ENCODE measurements around the gene SNTN.
"Not testable (repeated sequence)": the region's sequence is repeated elsewhere in the genome, so short reads cannot be mapped to it uniquely, and the experiment has no call there.

The SNTN gene

DNA sequence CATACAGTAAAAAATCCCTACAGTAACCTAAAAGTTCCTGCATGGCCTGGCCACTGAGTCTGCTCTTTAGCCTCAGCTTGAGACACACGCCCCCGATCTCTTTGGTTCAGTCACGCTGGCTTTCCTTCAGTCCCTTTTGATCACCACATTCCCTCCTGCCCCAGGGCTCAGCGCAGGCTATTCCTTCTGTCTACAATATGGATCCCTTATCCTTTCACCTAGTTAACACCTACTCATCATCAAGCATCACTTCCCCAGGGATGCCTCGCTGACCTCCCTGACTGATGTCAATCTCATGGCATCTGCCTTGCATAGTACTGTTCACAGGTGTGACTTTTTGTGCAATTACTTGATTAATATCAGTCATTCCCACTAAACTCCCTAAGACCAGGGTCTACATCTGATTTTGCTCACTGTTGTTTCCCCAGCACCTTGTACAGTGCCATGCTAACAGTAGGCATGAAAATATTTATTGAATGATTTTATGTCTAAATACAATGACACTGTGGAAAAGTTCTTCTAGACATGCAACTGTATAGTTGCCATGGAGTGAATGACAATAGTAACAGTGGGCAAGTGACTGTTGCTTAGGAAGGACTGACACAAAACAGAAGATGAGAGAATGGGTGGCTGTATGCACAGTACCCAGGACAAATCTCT lies at the start of gene SNTN:
TSS of gene SNTN (plus strand) at position 610 of the 660 bp plus-strand sequence. CDS start at position 623, 13 bp downstream.
- DNase-seq (ENCODE audit: low read depth), result no peak

DNA sequence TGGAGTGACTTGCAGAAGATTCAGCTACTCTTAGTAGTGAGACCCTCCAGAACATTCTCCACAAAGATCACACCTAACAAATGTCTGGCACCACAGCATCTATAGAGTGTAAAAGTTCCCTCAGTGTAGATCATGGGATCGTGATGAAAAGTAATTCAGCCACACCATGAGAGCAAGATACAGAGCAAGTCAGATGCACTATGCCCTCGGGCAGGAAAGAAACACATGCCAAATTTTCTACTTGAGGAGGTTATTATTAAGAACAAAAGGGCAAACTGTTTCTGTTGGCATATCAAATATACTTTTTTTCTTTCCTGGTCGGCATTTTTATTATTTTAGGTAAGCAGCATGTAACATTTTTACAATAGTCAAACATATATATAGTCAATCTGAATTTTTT lies 44.8 kb upstream of the SNTN start:
- no peak for DNase-seq (ENCODE audit: low read depth)

DNA sequence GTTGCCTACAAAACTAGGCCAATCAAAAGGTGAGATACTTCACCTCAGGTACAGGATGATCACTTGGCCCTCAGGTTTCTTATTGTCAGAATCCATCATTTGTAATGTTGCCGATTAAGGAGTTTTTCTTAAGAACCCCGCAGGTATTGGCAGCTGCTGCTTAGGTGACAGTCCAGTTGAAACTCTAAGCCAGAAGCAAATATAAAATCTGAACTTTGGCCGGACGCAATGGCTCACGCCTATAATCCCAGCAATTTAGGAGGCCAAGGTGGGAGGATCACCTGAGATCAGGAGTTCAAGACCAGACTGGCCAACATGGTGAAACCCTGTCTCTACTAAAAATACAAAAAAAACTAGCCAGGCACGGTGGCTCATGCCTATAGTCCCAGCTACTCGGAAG lies 43.1 kb upstream of the SNTN start:
- DNase-seq (ENCODE audit: low read depth), result no peak

DNA sequence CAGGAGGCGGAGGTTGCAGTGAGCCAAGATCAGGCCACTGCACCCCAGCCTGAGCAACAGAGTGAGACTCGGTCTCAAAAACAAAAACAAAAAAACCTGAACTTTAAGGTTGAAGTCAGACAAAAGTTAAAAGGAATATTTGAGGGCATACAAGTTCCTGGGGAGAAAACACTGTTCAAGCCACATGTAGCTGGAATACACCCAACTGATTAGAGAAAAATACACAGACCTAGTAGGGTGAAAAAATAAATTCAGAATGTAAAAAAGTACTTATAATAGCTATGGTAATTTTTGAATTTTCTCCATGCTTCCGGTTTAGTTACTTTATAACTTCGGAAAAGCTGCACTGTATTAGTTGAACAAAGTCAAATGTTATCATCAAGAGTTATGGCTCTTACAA lies 42.6 kb upstream of the SNTN start:
- DNase-seq (ENCODE audit: low read depth), result no peak

DNA sequence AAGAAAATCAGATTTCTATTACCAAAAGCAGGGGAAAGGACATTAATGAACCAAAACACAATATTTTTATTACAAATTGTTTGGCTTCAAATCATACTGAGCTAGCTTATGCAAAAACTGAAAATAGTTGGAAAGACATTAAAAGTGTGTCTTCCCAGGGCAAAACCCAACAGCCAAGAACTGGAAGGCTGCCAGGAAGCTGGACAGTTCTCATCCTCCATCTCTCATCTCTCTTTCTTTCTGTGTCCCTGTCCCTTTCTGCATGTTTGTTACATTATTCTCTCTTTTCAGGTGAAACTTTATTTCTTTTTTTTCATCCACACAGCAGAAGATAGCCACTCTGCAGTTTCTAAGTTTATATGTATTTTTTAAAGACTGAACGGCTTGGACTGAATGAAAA lies 41.1 kb upstream of the SNTN start:
- DNase-seq (ENCODE audit: low read depth), result no peak

DNA sequence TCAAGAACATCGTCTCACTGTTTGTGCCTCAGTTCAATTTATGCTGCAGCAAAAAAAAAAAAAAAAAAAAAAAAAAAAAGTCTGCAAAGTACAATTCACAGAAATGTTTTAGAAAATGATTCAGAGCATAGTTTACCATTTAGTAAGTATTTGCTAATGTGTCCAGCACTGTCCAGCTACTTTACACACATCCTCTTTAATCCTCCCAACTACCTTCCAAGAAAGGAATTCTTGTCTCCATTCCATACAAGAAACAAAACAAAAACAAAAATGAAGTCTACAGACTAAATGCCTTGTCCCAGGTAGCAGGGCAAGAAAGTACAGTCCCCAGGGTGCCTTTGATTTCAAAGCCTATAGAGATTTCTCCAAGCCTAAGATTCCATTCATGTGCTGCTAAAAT lies 38.9 kb upstream of the SNTN start:
- no peak for DNase-seq (ENCODE audit: low read depth)

DNA sequence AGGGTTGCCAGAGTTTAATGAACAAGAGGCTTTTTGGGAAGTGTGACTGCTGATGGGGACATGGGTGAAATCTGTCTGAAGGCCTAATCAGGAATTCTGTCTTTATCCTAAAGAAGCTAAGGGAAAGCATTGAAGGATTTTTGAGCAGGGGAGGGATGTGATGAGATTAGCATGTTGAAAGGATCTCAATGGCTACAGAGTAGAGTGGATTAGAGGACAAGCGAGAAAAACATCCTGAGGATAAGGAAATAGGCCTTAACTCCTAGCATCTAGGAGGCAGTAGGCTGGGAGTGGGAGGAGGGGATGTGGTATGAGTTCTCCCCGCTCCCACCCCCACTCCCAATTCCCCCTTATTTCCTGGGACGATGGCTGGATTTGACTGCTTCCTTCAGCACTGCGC lies 35.1 kb upstream of the SNTN start:
- no peak for DNase-seq (ENCODE audit: low read depth)

DNA sequence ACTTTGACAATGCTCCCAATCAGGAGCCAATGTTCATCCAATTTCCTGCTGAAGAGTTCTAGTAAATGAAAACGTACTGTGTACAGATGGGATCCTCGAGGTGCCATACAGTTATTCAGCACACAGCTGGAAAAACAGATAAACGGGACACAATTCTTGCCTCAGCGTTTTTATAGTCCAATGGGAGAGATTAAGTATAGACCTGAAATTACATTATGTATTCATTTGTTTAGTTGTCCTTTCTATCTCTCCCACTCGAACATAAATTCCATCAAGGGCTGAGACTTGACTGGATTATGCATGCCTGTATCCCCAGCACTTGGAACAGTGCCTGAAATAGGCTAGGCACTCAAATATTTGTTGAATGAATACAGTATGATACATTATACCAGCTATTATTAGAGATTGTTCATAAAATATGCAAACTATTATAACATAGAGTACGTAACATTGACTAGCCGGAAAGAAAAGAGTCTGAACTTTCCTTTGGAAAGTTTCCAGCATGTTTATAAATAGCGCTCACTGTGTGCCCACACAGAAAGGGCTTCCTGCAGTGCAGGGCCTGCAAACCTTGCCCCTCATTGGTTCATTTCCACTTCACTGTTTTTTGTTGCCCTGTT lies 27.4 kb upstream of the SNTN start:
- DNase-seq (ENCODE audit: low read depth), result no peak

DNA sequence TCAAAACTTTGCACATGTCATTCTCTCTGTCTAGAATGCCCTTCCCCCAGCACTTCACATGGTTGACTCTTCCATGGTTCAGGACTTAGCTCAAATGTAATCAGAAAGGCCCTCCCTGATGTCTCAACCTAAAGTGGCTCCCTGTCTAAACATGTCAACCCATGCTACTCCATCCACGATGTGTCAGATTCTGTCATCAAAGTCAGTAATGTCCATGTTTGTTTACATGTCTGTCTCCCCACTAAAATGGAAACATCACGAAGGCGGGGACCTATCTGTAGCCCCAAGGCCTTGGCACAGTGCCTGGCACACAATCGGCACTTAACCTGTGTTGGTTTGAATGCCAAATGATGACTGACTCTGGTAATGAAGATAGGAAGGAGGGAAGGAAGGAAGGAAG lies 20.8 kb upstream of the SNTN start:
- DNase-seq (ENCODE audit: low read depth), result no peak

DNA sequence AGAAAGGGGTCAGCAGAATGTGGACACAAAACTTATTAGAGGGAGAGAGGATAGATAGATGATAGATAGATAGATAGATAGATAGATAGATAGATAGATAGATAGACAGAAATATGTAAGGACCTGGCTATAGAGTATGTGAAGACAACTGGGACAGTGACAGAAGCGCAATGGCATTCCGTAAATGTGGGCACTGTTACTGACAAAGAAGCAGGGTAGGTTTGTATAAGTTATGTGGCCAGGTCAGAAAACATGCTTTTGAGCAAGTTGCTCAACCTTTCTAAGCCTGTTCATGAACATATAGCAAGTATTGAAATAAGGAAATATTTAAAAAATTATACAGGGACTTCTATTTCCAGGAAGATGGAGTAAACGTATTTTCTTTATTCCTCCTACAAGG lies 17.3 kb upstream of the SNTN start:
- no peak for DNase-seq (ENCODE audit: low read depth)

DNA sequence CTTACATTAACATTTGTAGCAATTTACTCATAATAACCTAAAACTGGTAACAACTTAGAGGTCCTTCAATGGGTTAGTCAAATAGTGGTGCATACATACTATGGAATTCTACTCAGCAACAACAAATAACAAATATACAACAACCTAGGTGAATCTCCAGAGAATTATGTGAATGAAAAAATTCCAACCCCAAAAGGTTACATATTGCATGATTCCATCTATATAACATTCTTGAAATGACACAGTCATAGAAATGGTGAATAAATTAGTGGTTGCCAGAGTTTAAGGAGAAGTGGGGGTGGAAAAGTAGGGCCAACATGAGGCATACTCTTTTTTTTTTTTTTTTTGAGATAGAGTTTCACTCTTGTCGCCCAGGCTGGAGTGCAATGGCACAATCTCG lies 12.7 kb upstream of the SNTN start:
- DNase-seq (ENCODE audit: low read depth), result no peak

DNA sequence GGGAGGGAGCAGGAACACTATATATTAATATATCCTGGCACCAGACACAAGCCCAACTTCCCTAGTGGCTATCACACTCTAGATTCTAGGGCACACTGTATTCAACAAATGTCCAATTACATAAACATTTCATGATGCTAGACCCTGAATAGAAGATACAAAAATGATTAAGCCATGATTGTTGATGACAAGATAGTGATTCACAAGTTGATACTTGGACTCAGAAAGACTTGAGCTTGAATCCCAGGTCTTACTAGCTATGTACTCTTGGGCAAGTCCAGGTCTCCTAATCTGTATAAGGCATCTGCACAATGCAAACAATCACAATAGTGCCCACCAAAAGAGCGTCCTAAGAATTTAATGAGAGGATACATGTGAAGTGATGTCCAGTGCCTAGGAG lies 10.0 kb upstream of the SNTN start:
- DNase-seq (ENCODE audit: low read depth), result no peak

DNA sequence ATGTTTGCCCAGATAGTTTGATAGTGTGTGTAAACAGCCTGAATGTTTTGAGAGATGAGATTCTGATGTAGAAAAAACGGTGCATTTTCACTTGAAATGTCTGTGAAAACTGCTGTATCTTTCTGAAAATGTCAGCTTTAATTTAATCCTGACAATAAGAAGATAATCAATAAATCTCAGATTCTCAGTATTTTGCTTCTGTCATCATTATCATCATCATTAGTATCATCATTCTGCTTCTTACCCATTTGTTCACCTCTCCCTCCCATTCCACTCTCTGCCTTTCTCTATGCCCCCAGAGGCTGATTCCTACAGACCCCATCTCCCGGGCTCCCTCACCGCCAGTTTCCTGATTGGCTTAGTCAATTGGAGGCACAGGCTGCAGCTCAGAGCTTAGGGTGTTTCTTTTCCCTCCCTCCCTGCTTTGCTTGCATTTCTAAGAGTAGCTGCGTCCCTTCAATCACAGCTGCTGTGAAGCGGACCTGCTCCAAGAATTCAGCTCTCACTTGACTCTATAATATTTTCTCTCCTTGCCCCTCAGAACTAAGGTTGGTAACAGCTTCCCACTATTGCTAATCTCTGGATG lies 8.2 kb upstream of the SNTN start:
- DNase-seq (ENCODE audit: low read depth), result no peak

DNA sequence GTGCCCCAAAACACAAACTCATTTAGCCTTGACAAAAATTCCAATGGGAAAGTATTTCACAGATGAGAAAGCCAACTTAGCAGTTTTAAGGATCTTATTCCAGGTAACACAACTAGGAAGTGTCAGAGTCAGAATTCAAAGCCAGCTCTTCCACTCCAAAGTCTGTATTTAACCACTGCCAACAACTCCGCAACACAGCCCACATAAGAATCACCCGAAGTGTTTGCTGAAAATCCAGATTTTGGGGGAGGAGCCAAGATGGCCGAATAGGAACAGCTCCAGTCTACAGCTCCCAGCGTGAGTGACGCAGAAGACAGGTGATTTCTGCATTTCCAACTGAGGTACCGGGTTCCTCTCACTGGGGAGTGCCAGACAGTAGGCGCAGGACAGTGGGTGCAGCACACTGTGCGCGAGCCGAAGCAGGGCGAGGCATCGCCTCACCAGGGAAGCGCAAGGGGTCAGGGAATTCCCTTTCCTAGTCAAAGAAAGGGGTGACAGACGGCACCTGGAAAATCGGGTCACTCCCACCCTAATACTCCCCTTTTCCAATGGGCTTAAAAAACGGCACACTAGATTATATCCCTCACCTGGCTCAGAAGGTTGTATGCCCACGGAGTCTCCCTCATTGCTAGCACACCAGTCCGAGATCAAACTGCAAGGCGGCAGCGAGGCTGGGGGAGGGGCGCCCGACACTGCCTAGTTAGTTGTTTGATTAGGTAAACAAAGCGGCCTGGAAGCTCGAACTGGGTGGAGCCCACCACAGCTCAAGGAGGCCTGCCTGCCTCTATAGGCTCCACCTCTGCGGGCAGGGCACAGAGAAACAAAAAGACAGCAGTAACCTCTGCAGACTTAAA lies 7.3 kb upstream of the SNTN start:
- DNase-seq (ENCODE audit: low read depth), result not testable (repeated sequence)

DNA sequence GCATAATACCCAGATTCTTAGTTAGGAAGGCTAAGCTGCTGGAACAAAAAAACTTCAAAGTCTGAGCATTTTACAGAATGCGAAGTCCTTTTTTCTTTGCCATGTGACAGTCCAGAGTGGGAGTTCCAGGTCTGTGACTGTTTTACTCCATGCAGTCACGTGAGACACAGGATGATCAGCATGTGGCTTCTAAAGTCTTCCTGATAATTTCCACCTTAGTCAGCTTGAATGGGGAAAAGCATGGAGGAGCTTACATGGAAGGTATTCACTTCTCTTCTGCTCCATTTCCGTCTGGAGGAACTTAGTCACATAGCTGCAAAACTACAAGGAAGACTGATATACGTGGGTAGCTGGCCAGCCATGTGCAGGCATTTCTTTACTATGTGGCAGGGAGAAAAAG lies 1.7 kb downstream of the SNTN start:
- no peak for DNase-seq (ENCODE audit: low read depth)

DNA sequence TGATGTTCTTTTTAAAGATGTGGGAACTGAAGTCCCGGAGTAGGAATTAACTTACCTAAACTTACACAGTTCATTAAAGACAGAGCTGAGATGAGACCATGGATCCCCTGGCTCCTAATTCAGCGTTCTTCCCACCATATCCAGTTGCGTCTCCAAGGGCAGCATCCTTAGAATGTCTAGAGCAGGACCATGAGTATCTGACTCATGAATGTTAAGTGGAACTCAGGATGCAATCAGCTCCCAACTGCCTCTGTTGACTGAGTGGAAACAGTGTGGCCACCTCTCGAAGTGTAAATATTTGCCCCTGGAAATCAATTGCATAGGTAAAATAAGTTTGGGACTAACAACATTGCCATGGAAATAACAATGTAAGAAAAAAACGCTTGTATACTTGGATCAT lies 2.5 kb downstream of the SNTN start:
- DNase-seq (ENCODE audit: low read depth), result no peak

DNA sequence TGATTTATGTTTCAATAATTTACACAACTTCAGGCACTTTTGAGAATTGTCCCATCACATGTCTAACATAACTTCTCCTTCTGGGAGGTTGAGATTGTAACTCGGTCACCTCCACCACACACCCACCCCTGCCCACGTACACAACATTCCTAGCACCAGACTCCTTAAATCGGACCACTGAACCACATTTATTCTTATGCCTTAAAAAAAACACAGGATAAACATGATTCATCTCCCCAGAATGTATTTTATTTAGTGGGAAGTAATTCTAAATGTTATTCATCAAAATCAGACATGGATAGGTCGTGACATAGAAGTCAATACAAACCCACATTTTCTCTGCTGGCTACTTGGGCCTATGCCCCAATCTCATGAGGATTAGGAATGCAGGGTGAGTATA lies 3.0 kb downstream of the SNTN start:
- no peak for DNase-seq (ENCODE audit: low read depth)

DNA sequence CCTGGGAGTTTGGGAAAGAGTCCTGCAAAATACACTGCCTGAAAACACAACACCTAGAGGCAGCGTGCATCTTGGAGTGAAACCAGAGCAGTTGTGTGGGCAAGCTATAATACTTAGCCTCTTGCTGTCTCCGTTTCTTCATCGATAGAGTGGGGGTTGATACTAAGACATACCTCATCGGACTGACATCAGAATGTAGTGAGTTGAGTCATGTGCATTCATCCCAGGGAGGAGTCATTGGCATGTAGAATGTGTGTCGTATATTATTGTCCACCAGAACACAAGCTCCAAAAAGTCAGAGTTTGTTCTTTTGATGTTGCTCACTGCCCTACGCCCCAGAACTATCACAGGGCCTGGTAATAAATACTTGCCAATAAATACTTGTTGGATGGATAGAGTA lies 4.3 kb downstream of the SNTN start:
- DNase-seq (ENCODE audit: low read depth), result no peak

DNA sequence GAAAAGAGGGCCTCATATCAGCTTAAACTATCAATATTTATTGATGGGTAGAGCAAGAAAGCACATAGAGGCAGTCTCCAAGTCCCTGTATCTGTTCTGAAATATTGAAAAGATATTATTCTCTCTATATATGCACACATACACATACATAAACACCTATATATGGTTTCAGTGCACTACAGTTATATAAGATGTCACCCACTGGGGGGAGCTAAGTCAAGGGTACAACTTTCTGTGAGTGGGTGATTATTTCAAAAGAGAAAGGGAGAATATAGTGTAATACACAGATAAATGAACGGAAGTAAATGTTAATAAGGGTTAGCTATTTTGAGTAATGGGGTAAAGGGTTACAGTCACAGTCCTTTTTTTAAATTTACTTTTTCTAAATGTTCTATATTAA lies 8.8 kb downstream of the SNTN start:
- DNase-seq (ENCODE audit: low read depth), result no peak

DNA sequence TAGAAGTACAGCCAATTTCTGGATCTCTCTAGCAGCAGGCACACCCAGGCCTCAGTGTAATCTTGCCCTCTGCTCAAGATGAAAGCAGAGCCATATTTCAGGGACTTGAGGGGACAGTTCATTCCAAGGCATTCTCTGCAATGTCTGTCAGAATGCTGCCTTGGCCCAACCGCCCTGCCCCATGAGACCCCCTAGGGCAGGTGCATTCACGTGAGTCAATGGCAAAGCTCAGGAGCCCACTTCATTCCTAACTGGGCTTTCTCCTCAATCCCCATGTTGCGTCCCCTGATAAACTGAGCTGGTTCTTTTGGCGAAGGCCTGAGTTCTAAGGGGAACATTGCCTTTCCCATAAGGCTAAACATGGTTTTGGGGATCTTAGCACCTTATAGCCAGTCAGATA lies 9.5 kb downstream of the SNTN start:
- DNase-seq (ENCODE audit: low read depth), result no peak

DNA sequence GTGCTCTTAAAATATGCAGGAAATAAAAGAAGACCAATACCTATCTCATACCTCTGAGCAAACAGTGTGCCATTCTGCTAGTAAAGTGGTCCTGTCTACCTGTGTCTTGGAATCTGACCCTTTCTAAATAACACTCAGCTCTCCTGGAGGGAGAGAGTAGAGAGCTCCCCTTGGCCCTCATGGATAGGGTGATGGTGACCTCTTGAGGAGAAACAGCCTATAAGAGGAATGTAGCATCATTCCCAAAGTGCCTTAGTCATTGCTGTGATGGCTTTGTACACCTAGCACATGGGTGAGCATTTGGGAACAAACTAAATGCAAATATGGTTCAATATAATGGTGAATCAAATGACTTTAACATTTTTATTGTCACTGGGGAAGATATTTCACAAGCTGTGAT lies 10.0 kb downstream of the SNTN start:
- DNase-seq (ENCODE audit: low read depth), result no peak

DNA sequence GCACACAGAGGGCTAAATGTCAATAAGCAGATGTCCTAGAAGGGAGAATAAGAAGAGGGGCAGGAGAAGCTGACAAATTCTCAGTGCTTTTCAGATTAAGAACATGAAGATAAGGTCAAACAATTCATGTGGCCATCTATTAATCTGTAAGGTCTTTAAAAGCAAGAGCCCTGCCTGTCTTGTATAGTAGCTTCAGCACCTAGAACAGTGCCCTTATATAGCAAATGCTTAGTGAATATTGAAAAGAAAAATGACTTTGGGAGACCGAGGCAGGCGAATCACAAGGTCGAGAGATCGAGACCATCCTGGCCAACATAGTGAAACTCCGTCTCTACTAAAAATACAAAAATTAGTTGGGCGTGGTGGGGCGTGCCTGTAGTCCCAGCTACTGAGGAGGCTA lies 18.1 kb downstream of the SNTN start:
- no peak for DNase-seq (ENCODE audit: low read depth)

DNA sequence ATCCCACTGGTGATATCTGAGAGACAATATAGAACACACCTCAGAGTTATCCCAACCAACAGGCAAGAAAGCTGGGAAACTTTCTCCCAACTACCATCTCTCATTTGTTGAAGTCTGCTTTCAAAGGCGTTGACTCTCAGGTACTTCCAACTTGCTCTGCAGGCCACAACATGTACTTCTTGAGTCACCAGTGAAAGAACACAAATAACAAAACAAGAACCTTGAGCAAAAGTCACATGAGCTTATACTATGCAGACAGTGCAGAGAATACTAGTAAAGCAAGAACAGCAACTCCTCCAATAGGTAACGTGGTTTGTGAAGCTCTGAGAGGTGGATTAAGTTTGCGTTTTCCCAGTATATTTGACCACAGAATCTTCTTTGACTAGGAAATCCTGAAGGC lies 20.6 kb downstream of the SNTN start:
- no peak for DNase-seq (ENCODE audit: low read depth)
